OCI-LY7 (cell line): ENCODE results near the gene SOBP.
"Not testable (repeated sequence)": the region's sequence is repeated elsewhere in the genome, so short reads cannot be mapped to it uniquely, and the experiment has no call there.

Source experiments
- EZH2phosphoT487 ChIP-seq: fragments of 200-600 bp; sonication (generic); IDR thresholded peaks from 2 replicates; pipeline ENCODE4 v1.6.1; 2018; ENCODE audit warnings: low read depth, borderline replicate concordance, mild to moderate bottlenecking, mixed run types, antibody characterized with exemption, low read length, moderate library complexity, mixed read lengths
- TF ChIP-seq, protein P1 (sequence below): fragments of 200-600 bp; sonication (generic); conservative IDR thresholded peaks from 2 replicates; pipeline ENCODE4 v1.5.1; 2014; ENCODE audit warnings: mild to moderate bottlenecking, antibody characterized with exemption, low read length, moderate library complexity, mixed read lengths

DNA sequence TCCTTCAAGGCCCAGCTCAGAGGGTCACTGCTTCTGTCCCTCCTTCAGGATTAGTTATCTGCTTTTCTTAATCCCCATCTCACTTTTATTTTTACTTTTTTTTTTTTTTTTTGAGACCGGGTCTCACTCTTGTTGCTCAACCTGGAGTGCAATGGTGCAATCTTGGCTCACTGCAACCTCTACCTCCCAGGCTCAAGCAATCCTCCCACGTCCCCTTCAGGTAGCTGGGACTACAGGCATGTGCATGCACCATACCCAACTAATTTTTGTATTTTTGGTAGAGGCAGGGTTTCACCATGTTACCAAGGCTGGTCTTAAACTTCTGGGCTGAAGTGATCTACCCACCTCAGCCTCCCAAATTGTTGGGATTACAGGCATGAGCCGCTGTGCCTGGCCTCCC lies 14.1 kb upstream of the SOBP start:
- TF ChIP-seq, protein P1, sequence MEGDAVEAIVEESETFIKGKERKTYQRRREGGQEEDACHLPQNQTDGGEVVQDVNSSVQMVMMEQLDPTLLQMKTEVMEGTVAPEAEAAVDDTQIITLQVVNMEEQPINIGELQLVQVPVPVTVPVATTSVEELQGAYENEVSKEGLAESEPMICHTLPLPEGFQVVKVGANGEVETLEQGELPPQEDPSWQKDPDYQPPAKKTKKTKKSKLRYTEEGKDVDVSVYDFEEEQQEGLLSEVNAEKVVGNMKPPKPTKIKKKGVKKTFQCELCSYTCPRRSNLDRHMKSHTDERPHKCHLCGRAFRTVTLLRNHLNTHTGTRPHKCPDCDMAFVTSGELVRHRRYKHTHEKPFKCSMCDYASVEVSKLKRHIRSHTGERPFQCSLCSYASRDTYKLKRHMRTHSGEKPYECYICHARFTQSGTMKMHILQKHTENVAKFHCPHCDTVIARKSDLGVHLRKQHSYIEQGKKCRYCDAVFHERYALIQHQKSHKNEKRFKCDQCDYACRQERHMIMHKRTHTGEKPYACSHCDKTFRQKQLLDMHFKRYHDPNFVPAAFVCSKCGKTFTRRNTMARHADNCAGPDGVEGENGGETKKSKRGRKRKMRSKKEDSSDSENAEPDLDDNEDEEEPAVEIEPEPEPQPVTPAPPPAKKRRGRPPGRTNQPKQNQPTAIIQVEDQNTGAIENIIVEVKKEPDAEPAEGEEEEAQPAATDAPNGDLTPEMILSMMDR, result not testable (repeated sequence)
- not testable (repeated sequence) for TF ChIP-seq EZH2phosphoT487
